SK-N-SH treated with all-trans-retinoic acid at 6 μM for 48 hours (cell line): Measurements from ENCODE around the gene OTUD3.

ENCODE experiments used
- ATAC-seq: fragments of 200-7000 bp; cut with Tn5 transposase; 3 replicates; pipeline ENCODE4 v1.9.1; 2020; ENCODE audit warnings: mild to moderate bottlenecking, moderate library complexity
- ARNTL ChIP-seq: fragments of 450-650 bp; formaldehyde crosslinking; IDR thresholded peaks from 2 replicates; pipeline ENCODE4 v1.5.0; 2020; ENCODE audit warnings: low read depth, mild to moderate bottlenecking, moderate library complexity, borderline replicate concordance
- BACH2 ChIP-seq: fragments of 250-450 bp; sonication (Bioruptor Pico); IDR thresholded peaks from 2 replicates; pipeline ENCODE4 v1.9.0; 2021; ENCODE audit warnings: mild to moderate bottlenecking, borderline replicate concordance
- CREB5 ChIP-seq: fragments of 250-450 bp; sonication (Bioruptor Pico); IDR thresholded peaks from 2 replicates; pipeline ENCODE4 v1.5.1; 2020; ENCODE audit warnings: low read depth, mild to moderate bottlenecking, moderate library complexity
- CSDC2 ChIP-seq: fragments of 250-450 bp; sonication (Bioruptor Pico); IDR thresholded peaks from 2 replicates; pipeline ENCODE4 v1.5.0; 2020; ENCODE audit warnings: mild to moderate bottlenecking, moderate library complexity
- CSRNP3 ChIP-seq: fragments of 250-450 bp; sonication (Bioruptor Pico); IDR thresholded peaks from 2 replicates; pipeline ENCODE4 v1.5.1; 2021; ENCODE audit warnings: mild to moderate bottlenecking, moderate library complexity
- ESRRG ChIP-seq: fragments of 250-450 bp; sonication (Bioruptor Pico); IDR thresholded peaks from 2 replicates; pipeline ENCODE4 v1.6.1; 2021; ENCODE audit warnings: mild to moderate bottlenecking
- GLIS3 ChIP-seq: fragments of 250-450 bp; sonication (Bioruptor Pico); IDR thresholded peaks from 2 replicates; pipeline ENCODE4 v1.5.0; 2020; ENCODE audit warnings: mild to moderate bottlenecking, moderate library complexity
- ISL1 ChIP-seq: fragments of 250-450 bp; sonication (Bioruptor Pico); IDR thresholded peaks from 2 replicates; pipeline ENCODE4 v2.1.2; 2022; ENCODE audit warnings: mild to moderate bottlenecking, moderate library complexity
- OSR1 ChIP-seq: fragments of 250-450 bp; sonication (Bioruptor Pico); IDR thresholded peaks from 2 replicates; pipeline ENCODE4 v1.8.0; 2022; ENCODE audit warnings: moderate library complexity, mild to moderate bottlenecking, inconsistent platforms
- PATZ1 ChIP-seq: fragments of 250-450 bp; sonication (Bioruptor Pico); IDR thresholded peaks from 2 replicates; pipeline ENCODE4 v1.8.0; 2020; ENCODE audit warnings: mild to moderate bottlenecking, moderate library complexity, borderline replicate concordance
- PPARA ChIP-seq: fragments of 250-450 bp; sonication (Bioruptor Pico); IDR thresholded peaks from 2 replicates; pipeline ENCODE4 v1.5.0; 2020; ENCODE audit warnings: mild to moderate bottlenecking, borderline replicate concordance
- RARB ChIP-seq: fragments of 250-450 bp; sonication (Bioruptor Pico); IDR thresholded peaks from 2 replicates; pipeline ENCODE4 v1.8.0; 2021; ENCODE audit warnings: mild to moderate bottlenecking, moderate library complexity
- SNAI2 ChIP-seq: fragments of 250-450 bp; sonication (Bioruptor Pico); IDR thresholded peaks from 2 replicates; pipeline ENCODE4 v1.5.0; 2020; ENCODE audit warnings: mild to moderate bottlenecking, moderate library complexity
- TCF4 ChIP-seq: fragments of 250-450 bp; sonication (Bioruptor Pico); IDR thresholded peaks from 2 replicates; pipeline ENCODE4 v1.8.0; 2021; ENCODE audit warnings: mild to moderate bottlenecking, moderate library complexity, borderline replicate concordance
- TOX ChIP-seq: fragments of 250-450 bp; sonication (Bioruptor Pico); IDR thresholded peaks from 2 replicates; pipeline ENCODE4 v1.8.0; 2021; ENCODE audit warnings: mild to moderate bottlenecking, moderate library complexity, borderline replicate concordance
- ZC3H10 ChIP-seq: fragments of 250-450 bp; sonication (Bioruptor Pico); IDR thresholded peaks from 2 replicates; pipeline ENCODE4 v1.5.1; 2021; ENCODE audit warnings: mild to moderate bottlenecking, moderate library complexity
- ZFP3 ChIP-seq: fragments of 250-450 bp; sonication (Bioruptor Pico); IDR thresholded peaks from 2 replicates; pipeline ENCODE4 v1.5.0; 2020; ENCODE audit warnings: mild to moderate bottlenecking, moderate library complexity
- ZFP30 ChIP-seq: fragments of 450-650 bp; formaldehyde crosslinking; IDR thresholded peaks from 2 replicates; pipeline ENCODE4 v1.5.0; 2022; ENCODE audit warnings: mild to moderate bottlenecking, moderate library complexity
- ZNF565 ChIP-seq: fragments of 450-650 bp; formaldehyde crosslinking; conservative IDR thresholded peaks from 2 replicates; pipeline ENCODE4 v1.5.0; 2020; ENCODE audit warnings: low read depth, mild to moderate bottlenecking, moderate library complexity
- ZNF70 ChIP-seq: fragments of 450-650 bp; formaldehyde crosslinking; IDR thresholded peaks from 2 replicates; pipeline ENCODE4 v1.5.0; 2020; ENCODE audit warnings: mild to moderate bottlenecking, moderate library complexity
- TF ChIP-seq, protein P1 (sequence below): fragments of 250-450 bp; sonication (Bioruptor Pico); IDR thresholded peaks from 2 replicates; pipeline ENCODE4 v1.5.0; 2020; ENCODE audit warnings: mild to moderate bottlenecking, moderate library complexity

Gene OTUD3

DNA sequence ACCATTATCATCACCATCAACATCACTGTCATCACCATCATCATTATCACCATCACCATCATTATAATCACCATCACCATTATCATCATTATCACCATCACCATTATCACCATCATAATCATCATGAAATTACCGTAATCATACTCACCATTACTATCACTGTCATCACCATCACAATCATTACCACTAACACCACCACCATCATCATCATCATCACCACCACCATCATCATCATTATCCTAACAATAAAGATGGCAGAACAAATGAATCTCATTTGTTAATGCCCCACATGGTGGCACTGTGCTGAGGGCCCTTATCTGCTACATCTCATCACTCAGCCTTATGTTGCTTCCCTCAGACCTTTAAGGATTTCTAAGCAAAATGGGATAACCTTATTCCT, 50.7 kb downstream of the OTUD3 start:
- TF ChIP-seq ARNTL (CRISPR knock-in tag) (no peak), ISL1 (no peak), ZFP30 (CRISPR knock-in tag) (no peak), ZC3H10 (CRISPR knock-in tag) (no peak), PPARA (CRISPR knock-in tag) (no peak), ZNF70 (CRISPR knock-in tag) (no peak), ESRRG (CRISPR knock-in tag) (no peak)
- TF ChIP-seq, protein P1, sequence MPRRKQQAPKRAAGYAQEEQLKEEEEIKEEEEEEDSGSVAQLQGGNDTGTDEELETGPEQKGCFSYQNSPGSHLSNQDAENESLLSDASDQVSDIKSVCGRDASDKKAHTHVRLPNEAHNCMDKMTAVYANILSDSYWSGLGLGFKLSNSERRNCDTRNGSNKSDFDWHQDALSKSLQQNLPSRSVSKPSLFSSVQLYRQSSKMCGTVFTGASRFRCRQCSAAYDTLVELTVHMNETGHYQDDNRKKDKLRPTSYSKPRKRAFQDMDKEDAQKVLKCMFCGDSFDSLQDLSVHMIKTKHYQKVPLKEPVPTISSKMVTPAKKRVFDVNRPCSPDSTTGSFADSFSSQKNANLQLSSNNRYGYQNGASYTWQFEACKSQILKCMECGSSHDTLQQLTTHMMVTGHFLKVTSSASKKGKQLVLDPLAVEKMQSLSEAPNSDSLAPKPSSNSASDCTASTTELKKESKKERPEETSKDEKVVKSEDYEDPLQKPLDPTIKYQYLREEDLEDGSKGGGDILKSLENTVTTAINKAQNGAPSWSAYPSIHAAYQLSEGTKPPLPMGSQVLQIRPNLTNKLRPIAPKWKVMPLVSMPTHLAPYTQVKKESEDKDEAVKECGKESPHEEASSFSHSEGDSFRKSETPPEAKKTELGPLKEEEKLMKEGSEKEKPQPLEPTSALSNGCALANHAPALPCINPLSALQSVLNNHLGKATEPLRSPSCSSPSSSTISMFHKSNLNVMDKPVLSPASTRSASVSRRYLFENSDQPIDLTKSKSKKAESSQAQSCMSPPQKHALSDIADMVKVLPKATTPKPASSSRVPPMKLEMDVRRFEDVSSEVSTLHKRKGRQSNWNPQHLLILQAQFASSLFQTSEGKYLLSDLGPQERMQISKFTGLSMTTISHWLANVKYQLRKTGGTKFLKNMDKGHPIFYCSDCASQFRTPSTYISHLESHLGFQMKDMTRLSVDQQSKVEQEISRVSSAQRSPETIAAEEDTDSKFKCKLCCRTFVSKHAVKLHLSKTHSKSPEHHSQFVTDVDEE: no peak
- no peak for ATAC-seq

DNA sequence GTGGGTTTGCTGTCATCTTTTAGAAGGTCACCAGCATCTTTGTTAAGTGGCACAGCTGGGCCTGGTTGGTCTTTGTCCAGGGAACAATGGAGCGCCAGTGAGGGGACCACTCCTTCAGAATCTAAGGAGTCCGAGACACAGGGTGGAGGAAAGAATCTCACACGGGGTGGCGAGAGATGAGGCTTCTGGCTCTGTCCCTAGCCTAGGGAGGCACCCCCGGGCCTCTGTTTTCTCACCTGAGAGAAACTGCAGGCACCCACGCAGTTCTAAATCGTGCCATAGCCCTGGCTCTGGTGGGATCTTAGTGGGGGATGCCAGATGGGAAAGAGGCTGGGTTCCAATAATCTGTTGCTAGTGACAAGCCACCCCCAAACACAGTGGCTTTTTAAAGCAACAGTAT, 52.1 kb downstream of the OTUD3 start:
- ATAC-seq: no peak

GRCh38 chr1:19936061-19936750, 54.0 kb downstream of the OTUD3 start:
- no peak for ATAC-seq
- no peak for TF ChIP-seq BACH2 (CRISPR knock-in tag)
- no peak for TF ChIP-seq ZNF70 (CRISPR knock-in tag)
- TF ChIP-seq ISL1: no peak
- TF ChIP-seq ZFP30 (CRISPR knock-in tag): no peak
- no peak for TF ChIP-seq TOX
- no peak for TF ChIP-seq ZFP3 (CRISPR knock-in tag)
- TF ChIP-seq OSR1 (CRISPR knock-in tag): no peak
- no peak for TF ChIP-seq PATZ1 (CRISPR knock-in tag)
- no peak for TF ChIP-seq CSDC2 (CRISPR knock-in tag)
- no peak for TF ChIP-seq ARNTL (CRISPR knock-in tag)
- no peak for TF ChIP-seq RARB (CRISPR knock-in tag)
- TF ChIP-seq GLIS3 (CRISPR knock-in tag): no peak
- TF ChIP-seq SNAI2 (CRISPR knock-in tag): no peak
- TF ChIP-seq ZNF565 (CRISPR knock-in tag): no peak
- TF ChIP-seq TCF4: no peak

More for the DNA sequence above, 52.1 kb downstream of the OTUD3 start:
- TF ChIP-seq ARNTL (CRISPR knock-in tag) (no peak), ZFP30 (CRISPR knock-in tag) (no peak), CSDC2 (CRISPR knock-in tag) (no peak), CSRNP3 (CRISPR knock-in tag) (no peak), PPARA (CRISPR knock-in tag) (no peak), CREB5 (CRISPR knock-in tag) (no peak), PATZ1 (CRISPR knock-in tag) (no peak), GLIS3 (CRISPR knock-in tag) (no peak)
